ENCODE results near the gene IFNAR1. TPM values are rescaled to one million over a fixed set of nuclear protein-coding genes. Genes with fewer than 3 reads are reported as not detected.
A peak's percentile ranks its signal among the peaks of the same experiment; 100 is the strongest.

Gene IFNAR1
- total and polyA plus RNA-seq, 10 donors, result 9.2 to 86.1 (median 57.3) TPM

DNA sequence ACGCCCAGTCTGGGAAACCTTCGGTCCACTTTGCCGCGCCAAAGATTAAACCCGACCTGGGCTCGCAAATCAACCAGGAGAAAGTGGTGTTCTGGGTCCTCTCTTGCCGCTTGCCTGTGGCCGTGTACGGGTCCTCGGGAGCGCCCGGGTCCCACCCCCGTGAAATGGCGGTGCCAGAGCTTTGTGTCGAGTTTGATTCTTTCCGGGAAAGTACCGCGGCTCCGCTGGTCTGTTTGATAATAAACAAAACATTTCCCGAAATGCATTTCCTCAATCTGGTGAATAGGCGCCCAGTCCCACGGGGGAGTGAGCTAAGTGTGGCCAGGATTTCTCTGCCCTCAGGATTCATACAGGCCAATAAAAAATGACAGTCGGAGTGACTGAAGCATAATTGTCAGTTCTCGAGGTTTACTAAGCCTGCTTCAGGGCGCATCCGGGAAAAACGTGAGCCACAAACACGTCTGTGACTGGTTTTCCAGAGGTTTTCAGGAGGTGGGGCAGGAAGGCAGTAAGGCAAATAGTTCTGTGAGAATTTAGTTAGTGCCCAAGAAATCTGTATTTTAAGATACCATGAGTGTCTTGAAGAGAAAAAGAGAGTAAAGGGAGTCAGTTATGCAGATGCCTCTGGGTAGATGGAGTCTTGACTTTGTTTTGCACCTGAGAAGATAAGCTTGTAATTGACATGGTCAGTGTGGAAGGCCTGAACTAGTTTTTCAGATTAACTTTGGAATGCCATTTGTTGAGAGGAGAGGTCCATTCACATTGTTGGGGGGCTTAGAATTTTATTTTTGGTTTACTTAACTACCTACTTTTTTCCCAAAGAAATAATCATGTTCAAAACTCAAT lies 675 bp downstream of the IFNAR1 start:
- TF ChIP-seq POLR2A (IDR thresholded peaks at IDR 0.05) (peak in 2 of 3 donors; percentile 9 to 11), POLR2AphosphoS5 (IDR thresholded peaks at IDR 0.05) (peak in 1 of 3 donors; percentile 25)
- TF ChIP-seq, protein P1, sequence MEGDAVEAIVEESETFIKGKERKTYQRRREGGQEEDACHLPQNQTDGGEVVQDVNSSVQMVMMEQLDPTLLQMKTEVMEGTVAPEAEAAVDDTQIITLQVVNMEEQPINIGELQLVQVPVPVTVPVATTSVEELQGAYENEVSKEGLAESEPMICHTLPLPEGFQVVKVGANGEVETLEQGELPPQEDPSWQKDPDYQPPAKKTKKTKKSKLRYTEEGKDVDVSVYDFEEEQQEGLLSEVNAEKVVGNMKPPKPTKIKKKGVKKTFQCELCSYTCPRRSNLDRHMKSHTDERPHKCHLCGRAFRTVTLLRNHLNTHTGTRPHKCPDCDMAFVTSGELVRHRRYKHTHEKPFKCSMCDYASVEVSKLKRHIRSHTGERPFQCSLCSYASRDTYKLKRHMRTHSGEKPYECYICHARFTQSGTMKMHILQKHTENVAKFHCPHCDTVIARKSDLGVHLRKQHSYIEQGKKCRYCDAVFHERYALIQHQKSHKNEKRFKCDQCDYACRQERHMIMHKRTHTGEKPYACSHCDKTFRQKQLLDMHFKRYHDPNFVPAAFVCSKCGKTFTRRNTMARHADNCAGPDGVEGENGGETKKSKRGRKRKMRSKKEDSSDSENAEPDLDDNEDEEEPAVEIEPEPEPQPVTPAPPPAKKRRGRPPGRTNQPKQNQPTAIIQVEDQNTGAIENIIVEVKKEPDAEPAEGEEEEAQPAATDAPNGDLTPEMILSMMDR (IDR thresholded peaks at IDR 0.05 in 8 of 11, conservative IDR thresholded peaks at IDR 0.05 in 3 of 11), result peak in 1 of 11 experiments; percentile 16
- 0% methylated on average over 24 to 28 of the region's 28 CpGs for WGBS, 5 donors
- H3K36me3 ChIP-seq, result peaks cover 0 to 1% (median 0%) of the 10 kb centered on the region in 6 donors
- intact Hi-C loops (cut with DNase I; ENCODE audit: low total_unique reads), result no loop called here
- H3K4me1 ChIP-seq, result peaks cover 27 to 57% (median 51%) of the 10 kb centered on the region in 6 donors
- H3K9me3 ChIP-seq, result no peaks in the 10 kb centered on the region
- DNase-seq, result peak; percentile 92
- H3K27me3 ChIP-seq (replicated peaks in 1 of 7), result no peaks in the 10 kb centered on the region
- peak overlapping the region; percentile 79 to 98 (median 92) for H3K4me3 ChIP-seq
- peak overlapping the region; percentile 94 to 100 (median 99) for H3K27ac ChIP-seq

DNA sequence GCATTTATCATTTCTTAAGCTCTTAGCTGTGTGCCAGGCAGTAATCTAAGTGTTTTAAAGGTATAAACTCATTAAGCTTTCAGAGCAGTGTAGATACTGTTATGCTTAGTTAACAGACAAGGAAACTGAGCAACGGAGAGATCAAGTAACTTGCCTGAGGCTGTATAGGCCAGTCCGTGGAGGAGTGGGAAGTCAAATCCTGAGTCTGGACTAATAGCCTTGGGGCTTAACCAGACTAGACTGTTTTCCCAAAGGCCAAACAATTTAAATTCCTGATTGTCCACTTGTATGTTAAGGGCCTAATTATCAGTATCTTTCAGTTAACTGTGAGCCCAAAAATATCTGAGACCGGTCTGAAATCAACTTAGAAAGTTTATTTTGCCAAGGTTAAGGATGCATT lies 2.6 kb downstream of the IFNAR1 start:
- no peak for TF ChIP-seq POLR2AphosphoS5 (IDR thresholded peaks at IDR 0.05)
- no peak for TF ChIP-seq POLR2A (IDR thresholded peaks at IDR 0.05)
- TF ChIP-seq, protein P1 (IDR thresholded peaks at IDR 0.05 in 8 of 11, conservative IDR thresholded peaks at IDR 0.05 in 3 of 11), result no peak
- Histone ChIP-seq H3K27me3 (replicated peaks in 1 of 7) (no peaks in the 10 kb centered on the region), H3K4me3 (peak overlapping the region in 1 of 8 donors; percentile 93), H3K4me1 (peaks cover 27 to 75% (median 67%) of the 10 kb centered on the region in 6 donors), H3K9me3 (peaks cover 0 to under 1% (median 0%) of the 10 kb centered on the region in 8 donors), H3K36me3 (peaks cover 0 to 20% (median 3%) of the 10 kb centered on the region in 6 donors), H3K27ac (peak overlapping the region in 1 of 8 donors; percentile 39)
- 79 to 87% (median 86%) methylated on average over 3 of the region's 3 CpGs for WGBS, 5 donors
- DNase-seq, result no peak
- intact Hi-C loops (cut with DNase I; ENCODE audit: low total_unique reads), result no loop called here

DNA sequence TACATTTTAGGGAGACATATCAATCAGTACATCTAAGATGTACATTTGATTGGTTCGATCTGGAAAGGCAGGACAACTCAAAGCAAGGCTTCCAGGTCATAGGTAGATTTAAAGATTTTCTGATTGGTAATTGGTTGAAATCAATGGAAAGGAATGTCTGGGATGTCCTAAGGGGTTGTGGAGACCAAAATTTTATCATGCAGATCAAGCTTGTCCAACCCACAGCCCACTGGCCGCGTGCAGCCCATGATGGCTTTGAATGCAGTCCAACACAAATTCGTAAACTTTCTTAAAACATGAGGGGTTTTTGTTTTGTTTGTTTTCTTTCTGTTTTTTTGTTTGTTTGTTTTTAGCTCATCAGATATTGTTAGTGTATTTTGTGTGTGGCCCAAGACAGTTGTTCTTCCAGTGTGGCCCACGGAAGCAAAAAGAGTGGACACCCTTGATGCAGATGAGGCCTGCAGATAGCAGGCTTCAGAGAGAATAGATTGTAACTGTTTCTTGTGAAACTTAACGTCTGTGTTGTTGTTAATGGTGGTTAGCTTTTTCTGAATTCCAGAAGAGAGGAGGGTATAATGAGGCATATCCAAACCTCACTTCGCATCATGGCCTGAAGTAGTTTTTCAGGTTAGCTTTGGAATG lies 3.1 kb downstream of the IFNAR1 start:
- H3K27ac ChIP-seq, result peak overlapping the region in 1 of 8 donors; percentile 39
- H3K27me3 ChIP-seq (replicated peaks in 1 of 7), result no peaks in the 10 kb centered on the region
- H3K4me1 ChIP-seq, result peaks cover 27 to 81% (median 68%) of the 10 kb centered on the region in 6 donors
- peaks cover 0 to 6% (median 3%) of the 10 kb centered on the region in 8 donors for H3K9me3 ChIP-seq
- DNase-seq, result no peak
- intact Hi-C loops (cut with DNase I; ENCODE audit: low total_unique reads), result no loop called here
- H3K4me3 ChIP-seq, result peak overlapping the region in 1 of 8 donors; percentile 93
- peaks cover 0 to 20% (median 4%) of the 10 kb centered on the region in 6 donors for H3K36me3 ChIP-seq
- WGBS, 5 donors, result 86 to 96% (median 93%) methylated on average over 7 of the region's 7 CpGs
- no peak for TF ChIP-seq POLR2AphosphoS5 (IDR thresholded peaks at IDR 0.05)
- TF ChIP-seq, protein P1 (IDR thresholded peaks at IDR 0.05 in 8 of 11, conservative IDR thresholded peaks at IDR 0.05 in 3 of 11), result no peak
- no peak for TF ChIP-seq POLR2A (IDR thresholded peaks at IDR 0.05)

Measured in spleen (tissue), 11 donors.